GM21360 (cell line): Measurements from ENCODE around the gene TMEM272.
A peak's percentile ranks its signal among the peaks of the same experiment; 100 is the strongest.

Experiments used
- ATAC-seq: cut with Tn5 transposase; IDR thresholded peaks from one replicate; pipeline ENCODE4 v1.9.1; 2021; ENCODE audit warnings: mild to moderate bottlenecking, moderate library complexity; ENCODE audit not compliant: unreplicated experiment

TMEM272 gene

GRCh38 chr13:51856027-51856736 lies 11.2 kb upstream of the TMEM272 start:
- ATAC-seq = no peak

- ATAC-seq = no peak
Observed at GRCh38 chr13:51849145-51850101, 4.4 kb upstream of the TMEM272 start.

DNA sequence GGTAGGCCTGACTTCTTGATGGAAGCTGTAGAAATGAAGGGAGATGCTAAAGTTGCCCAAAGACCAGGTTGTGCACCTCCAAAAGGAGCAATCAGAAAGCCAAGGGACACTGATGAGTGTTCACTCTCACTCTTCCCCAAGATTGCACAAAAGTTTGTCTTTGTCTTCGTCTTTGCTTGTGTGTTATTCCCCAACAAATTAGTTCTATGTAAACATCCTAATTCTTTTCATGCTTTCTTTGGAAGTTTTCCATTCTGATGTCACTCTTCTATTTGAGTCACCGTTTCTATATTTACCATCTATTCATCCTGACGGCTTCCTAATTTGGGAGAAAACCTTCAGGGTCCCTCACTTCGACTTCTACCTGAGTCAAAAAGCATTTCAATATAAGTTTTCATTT lies 3.7 kb upstream of the TMEM272 start:
- ATAC-seq = no peak

DNA sequence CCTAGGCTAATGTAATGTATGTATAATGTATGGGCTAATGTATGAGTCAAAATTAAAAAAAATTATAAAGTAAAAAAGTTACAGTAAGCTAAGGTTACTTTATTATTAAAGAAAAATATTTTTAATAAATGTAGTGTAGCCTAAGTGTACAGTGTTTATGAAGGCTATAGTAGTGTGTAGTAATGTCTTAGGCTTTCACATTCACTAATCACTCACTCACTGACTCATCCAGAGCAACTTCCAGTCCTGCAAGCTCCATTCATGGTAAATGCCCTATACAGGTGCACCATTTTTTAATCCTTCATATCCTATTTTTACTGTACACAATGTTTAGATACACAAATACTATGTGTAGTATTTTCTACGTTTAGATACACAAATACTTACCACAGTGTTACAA lies 1.8 kb upstream of the TMEM272 start:
- no peak for ATAC-seq

GRCh38 chr13:51845574-51846318 lies 769 bp upstream of the TMEM272 start:
- no peak for ATAC-seq

GRCh38 chr13:51843529-51843928 lies 1.4 kb downstream of the TMEM272 start:
- no peak for ATAC-seq

DNA sequence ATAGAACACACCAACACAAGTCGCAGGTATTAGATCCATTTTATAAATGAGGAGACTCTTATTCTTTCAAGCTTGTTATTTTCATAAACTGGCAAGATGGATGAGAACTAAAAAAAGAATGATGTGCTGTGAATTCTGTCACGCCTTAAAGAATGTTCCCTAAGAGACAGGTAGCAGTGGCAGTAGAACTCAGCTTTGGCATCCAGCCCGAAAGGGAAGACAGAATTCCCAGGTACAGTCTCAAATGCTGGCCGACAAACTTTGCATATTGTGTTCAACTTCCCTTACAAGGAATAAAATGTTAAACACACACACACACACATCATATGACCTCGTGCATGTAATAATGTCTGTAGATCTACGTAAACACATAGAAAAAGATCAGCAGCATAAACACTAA lies 3.2 kb downstream of the TMEM272 start:
- no peak for ATAC-seq

- ATAC-seq = no peak
Observed at GRCh38 chr13:51840917-51841316, 4.1 kb downstream of the TMEM272 start.

DNA sequence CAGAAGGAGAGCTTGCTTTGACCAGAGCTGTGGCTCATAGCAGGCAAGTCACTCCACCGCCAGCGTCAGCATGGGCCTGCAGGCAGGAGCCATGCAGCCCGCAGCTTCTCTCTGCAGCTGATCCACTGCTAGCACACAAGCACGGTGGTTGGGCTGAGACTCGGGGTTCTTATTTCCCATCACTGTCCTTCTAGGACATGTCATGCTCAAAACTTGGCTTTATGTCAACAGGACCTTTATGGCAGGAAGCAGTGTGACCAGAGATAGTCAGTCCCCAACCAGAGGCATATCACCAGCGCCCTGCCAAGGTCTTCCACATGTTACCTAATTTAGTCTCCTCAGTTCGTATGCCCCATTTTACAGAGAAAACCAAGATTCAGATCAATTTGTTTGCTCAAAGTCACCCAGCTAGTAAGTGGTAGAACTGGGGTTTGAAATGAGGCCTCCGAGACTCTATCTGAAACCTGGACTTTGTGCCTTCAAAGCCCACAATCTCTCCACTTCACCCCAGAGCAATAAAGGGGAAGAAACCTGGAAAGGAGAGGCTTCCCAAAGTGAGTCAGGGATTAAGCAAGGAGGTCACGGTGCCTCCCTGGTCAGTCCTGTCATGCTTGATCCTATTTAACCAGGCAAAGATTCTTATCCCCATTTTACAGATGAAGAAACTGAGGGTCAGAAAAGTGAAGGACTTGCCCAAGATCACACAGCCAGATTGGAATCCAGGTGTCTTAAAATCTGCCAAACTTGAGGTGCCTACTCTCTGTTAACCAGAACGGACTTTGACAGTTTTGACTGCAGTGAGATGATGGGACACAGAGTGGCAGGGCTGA lies 5.1 kb downstream of the TMEM272 start:
- no peak for ATAC-seq

GRCh38 chr13:51838240-51838846 lies 6.6 kb downstream of the TMEM272 start:
- no peak for ATAC-seq

- no peak for ATAC-seq
Observed at GRCh38 chr13:51837016-51837415, 8.0 kb downstream of the TMEM272 start.

- ATAC-seq = no peak
Observed at GRCh38 chr13:51834581-51835171, 10.3 kb downstream of the TMEM272 start.

DNA sequence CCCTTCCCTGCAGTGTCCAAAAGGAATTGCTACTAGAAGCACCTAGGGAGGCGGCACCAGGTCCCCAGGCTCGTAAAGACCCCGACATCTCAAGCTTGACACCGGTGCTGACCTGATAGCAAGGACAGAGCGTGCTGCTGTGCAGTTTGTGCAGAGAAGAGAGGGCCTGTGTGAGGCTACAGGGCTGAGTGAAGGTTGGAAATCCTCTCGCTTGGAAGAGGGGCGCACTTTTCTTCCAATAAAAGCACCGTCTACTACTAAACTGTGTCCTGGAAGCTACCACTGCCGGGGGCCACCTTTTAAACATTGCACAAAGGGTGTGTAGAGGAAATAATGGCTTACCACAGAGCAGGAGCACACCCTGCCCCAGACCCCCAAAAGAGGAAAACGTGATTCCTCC lies 11.0 kb downstream of the TMEM272 start:
- no peak for ATAC-seq

DNA sequence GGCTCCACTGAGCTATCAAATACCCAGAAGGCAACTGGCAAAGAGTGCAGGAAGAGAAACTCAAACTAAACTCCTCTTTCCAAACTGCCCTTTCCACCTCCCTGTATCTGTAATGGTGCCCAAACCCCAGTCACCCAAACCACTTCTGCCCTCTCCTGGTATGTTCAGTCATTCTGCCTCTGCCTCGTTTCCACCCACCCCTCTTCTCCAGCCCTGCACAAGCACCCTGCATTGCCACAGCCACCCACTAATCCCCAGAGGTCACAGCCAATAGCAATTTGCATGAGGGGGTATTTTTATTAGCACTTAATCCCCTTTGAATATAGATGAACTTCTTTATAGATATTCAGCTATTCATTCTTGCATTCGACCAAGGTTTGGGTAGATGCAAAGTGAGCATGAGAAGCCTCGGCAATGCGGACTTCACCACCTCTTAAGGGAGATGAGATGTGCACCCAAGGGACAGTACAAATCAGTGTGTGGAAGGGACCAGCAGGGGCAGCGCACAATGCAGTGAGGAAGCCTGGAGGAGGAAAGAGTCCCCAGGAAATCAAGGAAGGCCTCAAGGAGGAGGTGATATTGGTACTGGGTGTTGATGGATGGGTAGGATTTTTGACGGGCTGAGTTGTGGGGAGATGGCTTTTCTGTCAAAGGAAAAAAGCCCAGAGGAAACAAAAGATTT lies 12.4 kb downstream of the TMEM272 start:
- ATAC-seq = peak; percentile 84

- no peak for ATAC-seq
Observed at GRCh38 chr13:51831519-51831918, 13.5 kb downstream of the TMEM272 start.

- no peak for ATAC-seq
Observed at GRCh38 chr13:51829568-51829899, 15.4 kb downstream of the TMEM272 start.

DNA sequence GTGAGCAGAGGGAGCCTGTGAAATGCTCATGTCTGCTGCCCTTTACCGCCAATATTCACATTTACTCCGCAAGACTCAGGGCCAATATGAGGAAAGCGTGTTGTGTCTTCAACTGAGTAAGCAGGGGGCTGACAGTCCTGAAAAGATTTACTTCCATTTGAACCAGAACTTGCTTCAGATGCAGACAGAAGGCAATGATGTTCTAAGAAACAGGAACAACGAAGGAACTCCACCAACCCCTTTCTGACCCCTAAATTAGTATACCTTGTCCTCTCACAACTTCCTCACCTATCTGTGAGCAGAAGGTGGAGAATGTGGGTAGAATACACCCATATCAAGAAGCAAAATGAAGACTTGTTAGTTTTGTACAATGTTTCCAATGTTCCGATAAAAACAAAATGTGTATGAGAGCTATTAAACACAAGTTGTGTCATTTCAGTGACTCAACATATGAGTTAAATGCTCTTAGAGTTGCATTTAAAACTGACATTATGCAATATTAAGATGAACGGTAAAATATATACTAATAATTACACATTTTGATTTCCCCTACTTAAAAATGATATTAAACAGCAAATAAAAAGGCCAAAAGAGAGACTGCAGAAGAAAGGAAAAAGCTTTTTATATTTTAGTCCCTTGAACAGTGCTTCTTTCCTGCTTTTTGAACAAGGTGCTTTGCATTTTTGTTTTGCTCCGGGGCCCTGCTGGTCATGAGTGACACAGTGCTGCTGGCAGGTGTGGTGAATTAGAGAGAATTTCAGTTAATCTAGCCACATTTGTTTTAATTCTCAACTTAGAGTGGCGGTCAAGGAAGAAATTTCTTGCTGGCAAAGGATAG lies 16.0 kb downstream of the TMEM272 start:
- no peak for ATAC-seq

- ATAC-seq = no peak
Observed at GRCh38 chr13:51827254-51827653, 17.7 kb downstream of the TMEM272 start.
